ENCODE data around the gene SUSD1. TPM values are rescaled to one million over a fixed set of nuclear protein-coding genes. Genes with fewer than 3 reads are reported as not detected.

Gene SUSD1
- polyA plus RNA-seq, 1 donor from 2014 or later = 2.0 TPM

DNA sequence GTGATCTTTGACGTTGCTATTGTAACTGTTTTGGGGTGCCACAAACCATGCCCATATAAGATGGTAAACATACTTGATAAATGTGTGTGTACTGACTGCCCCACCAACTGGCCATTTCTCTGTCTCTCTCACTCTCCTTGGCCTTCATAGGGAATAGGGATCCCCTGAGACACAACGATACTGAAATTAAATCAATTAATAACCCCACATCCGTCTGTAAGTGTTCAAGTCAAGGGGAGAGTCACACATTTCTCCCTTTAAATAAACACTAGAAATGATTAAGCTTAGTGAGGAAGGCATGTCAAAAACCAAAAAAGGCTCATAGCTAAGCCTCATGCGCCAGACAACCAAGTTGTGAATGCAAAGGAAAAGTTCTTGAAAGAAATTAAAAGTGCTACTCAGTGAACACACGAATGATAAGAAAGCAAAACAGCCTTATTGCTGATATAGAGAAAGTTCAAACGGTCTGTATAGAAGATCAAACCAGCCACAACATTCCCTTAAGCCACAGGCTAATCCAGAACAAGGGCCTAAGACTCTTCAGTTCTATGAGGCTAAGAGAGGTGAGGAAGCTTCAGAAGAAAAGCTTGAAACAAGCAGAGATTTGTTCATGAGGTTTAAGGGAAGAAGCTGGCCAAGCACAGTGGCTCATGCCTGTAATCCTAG, 167.4 kb downstream of the SUSD1 start:
- Histone ChIP-seq H3K9me2 (ENCODE audit: insufficient read depth, low read length) (no peaks in the 10 kb centered on the region), H4K20me1 (ENCODE audit: insufficient read depth) (no peaks in the 10 kb centered on the region), H3F3A (ENCODE audit: insufficient read depth, low read length, poor library complexity, severe bottlenecking) (no peaks in the 10 kb centered on the region), H2AFZ (ENCODE audit: low read depth, low read length) (no peak overlapping the region), H3K27ac (ENCODE audit: low read length) (no peak overlapping the region), H3K79me2 (replicated peaks; ENCODE audit: insufficient read depth, low read length) (no peaks in the 10 kb centered on the region), H3K36me3 (ENCODE audit: insufficient read depth, low read length) (no peaks in the 10 kb centered on the region), H3K4me2 (ENCODE audit: low read length) (no peak overlapping the region), H3K4me3 (ENCODE audit: low read length) (no peak overlapping the region), H3K27me3 (ENCODE audit: insufficient read depth, low read depth, low read length) (no peaks in the 10 kb centered on the region), H3K9ac (ENCODE audit: low read length) (no peak overlapping the region), H3K9me3 (ENCODE audit: low read length) (no peaks in the 10 kb centered on the region)
- TF ChIP-seq CTCF (IDR thresholded peaks at IDR 0.05; ENCODE audit: poor library complexity, severe bottlenecking) (no peak), RAD21 (conservative IDR thresholded peaks at IDR 0.05) (no peak)

DNA sequence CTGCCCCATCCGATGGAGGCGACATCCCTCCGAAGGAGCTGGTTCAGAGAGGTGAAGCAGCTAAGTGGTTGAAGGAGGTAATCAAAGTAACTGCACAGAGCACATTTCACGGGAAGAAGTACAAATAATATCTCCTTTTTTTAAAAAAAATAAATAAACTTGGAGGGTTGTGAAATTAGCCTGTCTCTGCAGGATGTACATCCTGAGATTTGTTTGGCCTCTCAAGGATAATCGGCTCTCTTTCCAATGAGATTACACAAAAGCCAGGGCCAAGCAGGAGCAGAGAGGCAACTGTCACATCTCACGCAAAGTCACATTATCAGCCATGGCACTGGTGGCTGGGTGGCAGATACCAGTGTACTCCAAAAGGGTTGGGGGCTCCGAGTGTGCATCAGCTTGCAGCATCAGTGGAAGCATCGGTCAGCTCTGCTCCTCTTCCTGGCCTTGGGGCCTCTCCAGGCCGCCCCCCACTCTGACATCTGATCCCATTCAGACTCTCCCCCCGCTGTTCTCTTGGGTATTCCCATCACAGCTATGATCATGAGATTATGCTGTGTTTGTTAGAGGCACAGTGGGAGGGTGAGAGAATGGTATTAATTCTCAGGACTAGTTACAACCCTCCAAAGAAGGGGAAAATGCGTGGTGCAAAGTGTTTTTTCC, 168.6 kb downstream of the SUSD1 start:
- Histone ChIP-seq H3K36me3 (ENCODE audit: insufficient read depth, low read length) (no peaks in the 10 kb centered on the region), H3K4me3 (ENCODE audit: low read length) (no peak overlapping the region), H3F3A (ENCODE audit: insufficient read depth, low read length, poor library complexity, severe bottlenecking) (no peaks in the 10 kb centered on the region), H3K79me2 (replicated peaks; ENCODE audit: insufficient read depth, low read length) (no peaks in the 10 kb centered on the region), H3K9me3 (ENCODE audit: low read length) (no peaks in the 10 kb centered on the region), H3K4me2 (ENCODE audit: low read length) (no peak overlapping the region), H4K20me1 (ENCODE audit: insufficient read depth) (no peaks in the 10 kb centered on the region), H2AFZ (ENCODE audit: low read depth, low read length) (no peak overlapping the region), H3K27ac (ENCODE audit: low read length) (no peak overlapping the region), H3K27me3 (ENCODE audit: insufficient read depth, low read depth, low read length) (no peaks in the 10 kb centered on the region), H3K9me2 (ENCODE audit: insufficient read depth, low read length) (no peaks in the 10 kb centered on the region), H3K9ac (ENCODE audit: low read length) (no peak overlapping the region)
- TF ChIP-seq, protein P1, sequence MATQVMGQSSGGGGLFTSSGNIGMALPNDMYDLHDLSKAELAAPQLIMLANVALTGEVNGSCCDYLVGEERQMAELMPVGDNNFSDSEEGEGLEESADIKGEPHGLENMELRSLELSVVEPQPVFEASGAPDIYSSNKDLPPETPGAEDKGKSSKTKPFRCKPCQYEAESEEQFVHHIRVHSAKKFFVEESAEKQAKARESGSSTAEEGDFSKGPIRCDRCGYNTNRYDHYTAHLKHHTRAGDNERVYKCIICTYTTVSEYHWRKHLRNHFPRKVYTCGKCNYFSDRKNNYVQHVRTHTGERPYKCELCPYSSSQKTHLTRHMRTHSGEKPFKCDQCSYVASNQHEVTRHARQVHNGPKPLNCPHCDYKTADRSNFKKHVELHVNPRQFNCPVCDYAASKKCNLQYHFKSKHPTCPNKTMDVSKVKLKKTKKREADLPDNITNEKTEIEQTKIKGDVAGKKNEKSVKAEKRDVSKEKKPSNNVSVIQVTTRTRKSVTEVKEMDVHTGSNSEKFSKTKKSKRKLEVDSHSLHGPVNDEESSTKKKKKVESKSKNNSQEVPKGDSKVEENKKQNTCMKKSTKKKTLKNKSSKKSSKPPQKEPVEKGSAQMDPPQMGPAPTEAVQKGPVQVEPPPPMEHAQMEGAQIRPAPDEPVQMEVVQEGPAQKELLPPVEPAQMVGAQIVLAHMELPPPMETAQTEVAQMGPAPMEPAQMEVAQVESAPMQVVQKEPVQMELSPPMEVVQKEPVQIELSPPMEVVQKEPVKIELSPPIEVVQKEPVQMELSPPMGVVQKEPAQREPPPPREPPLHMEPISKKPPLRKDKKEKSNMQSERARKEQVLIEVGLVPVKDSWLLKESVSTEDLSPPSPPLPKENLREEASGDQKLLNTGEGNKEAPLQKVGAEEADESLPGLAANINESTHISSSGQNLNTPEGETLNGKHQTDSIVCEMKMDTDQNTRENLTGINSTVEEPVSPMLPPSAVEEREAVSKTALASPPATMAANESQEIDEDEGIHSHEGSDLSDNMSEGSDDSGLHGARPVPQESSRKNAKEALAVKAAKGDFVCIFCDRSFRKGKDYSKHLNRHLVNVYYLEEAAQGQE (IDR thresholded peaks at IDR 0.05; ENCODE audit: borderline replicate concordance) = no peak
- TF ChIP-seq EP300 (conservative IDR thresholded peaks at IDR 0.05; ENCODE audit: poor library complexity, severe bottlenecking) = no peak

- H3K79me2 ChIP-seq (replicated peaks; ENCODE audit: insufficient read depth, low read length) = no peaks in the 10 kb centered on the region
- no peaks in the 10 kb centered on the region for H3K27me3 ChIP-seq (ENCODE audit: insufficient read depth, low read depth, low read length)
- TF ChIP-seq, protein P1 (IDR thresholded peaks at IDR 0.05; ENCODE audit: borderline replicate concordance) = no peak
- TF ChIP-seq POLR2AphosphoS5 (IDR thresholded peaks at IDR 0.05) (no peak), RAD21 (conservative IDR thresholded peaks at IDR 0.05) (no peak), TAF1 (IDR thresholded peaks at IDR 0.05; ENCODE audit: low read depth) (no peak), SMC3 (conservative IDR thresholded peaks at IDR 0.05; ENCODE audit: poor library complexity) (no peak)
- no peaks in the 10 kb centered on the region for H3K9me3 ChIP-seq (ENCODE audit: low read length)
- no peaks in the 10 kb centered on the region for H3K9me2 ChIP-seq (ENCODE audit: insufficient read depth, low read length)
- H3F3A ChIP-seq (ENCODE audit: insufficient read depth, low read length, poor library complexity, severe bottlenecking) = no peaks in the 10 kb centered on the region
- no peak overlapping the region for H3K4me2 ChIP-seq (ENCODE audit: low read length)
- H3K36me3 ChIP-seq (ENCODE audit: insufficient read depth, low read length) = no peaks in the 10 kb centered on the region
- H2AFZ ChIP-seq (ENCODE audit: low read depth, low read length) = no peak overlapping the region
- no peak overlapping the region for H3K9ac ChIP-seq (ENCODE audit: low read length)
- no peaks in the 10 kb centered on the region for H4K20me1 ChIP-seq (ENCODE audit: insufficient read depth)
- H3K27ac ChIP-seq (ENCODE audit: low read length) = no peak overlapping the region
- no peak overlapping the region for H3K4me3 ChIP-seq (ENCODE audit: low read length)
These were observed 169.2 kb downstream of the SUSD1 start for GRCh38 chr9:112005939-112006338.

All from neural cell (in vitro differentiated cells).